Measurements from ENCODE around the gene CACNA1G. TPM values are rescaled to one million over a fixed set of nuclear protein-coding genes. Genes with fewer than 3 reads are reported as not detected.

CACNA1G gene
- total and polyA plus RNA-seq, 8 donors, result 0.50 to 38.2 (median 19.5) TPM

DNA sequence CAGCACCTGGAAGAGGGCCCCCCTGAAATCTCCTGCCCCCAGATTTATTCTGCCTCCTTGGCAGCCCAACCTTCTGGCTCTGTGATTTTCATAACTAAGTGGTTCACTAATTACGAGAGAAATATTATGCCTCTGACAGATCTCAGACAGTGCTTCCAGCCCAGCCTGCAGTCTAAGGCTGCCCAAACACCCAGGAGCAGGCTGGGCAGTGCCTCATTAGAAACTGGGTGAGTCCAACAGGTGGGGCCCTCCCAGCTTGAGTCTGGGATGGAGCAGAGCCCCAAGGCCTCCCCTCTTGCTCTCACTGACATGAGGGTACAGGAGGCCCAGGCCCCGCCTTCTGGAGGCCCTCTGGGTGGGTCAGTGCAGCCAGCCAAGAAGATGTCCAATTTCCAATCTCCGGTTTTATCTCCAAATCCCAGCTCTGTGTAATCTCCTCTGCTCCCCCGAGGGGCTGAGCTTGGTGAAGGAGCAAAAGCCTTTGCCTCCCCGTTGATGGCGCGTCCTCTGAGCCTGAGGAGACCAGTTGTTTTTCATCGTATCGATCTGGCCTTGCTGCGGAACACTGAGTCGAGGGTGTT is 54.0 kb downstream of the CACNA1G start:
- TF ChIP-seq, protein P1, sequence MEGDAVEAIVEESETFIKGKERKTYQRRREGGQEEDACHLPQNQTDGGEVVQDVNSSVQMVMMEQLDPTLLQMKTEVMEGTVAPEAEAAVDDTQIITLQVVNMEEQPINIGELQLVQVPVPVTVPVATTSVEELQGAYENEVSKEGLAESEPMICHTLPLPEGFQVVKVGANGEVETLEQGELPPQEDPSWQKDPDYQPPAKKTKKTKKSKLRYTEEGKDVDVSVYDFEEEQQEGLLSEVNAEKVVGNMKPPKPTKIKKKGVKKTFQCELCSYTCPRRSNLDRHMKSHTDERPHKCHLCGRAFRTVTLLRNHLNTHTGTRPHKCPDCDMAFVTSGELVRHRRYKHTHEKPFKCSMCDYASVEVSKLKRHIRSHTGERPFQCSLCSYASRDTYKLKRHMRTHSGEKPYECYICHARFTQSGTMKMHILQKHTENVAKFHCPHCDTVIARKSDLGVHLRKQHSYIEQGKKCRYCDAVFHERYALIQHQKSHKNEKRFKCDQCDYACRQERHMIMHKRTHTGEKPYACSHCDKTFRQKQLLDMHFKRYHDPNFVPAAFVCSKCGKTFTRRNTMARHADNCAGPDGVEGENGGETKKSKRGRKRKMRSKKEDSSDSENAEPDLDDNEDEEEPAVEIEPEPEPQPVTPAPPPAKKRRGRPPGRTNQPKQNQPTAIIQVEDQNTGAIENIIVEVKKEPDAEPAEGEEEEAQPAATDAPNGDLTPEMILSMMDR (IDR thresholded peaks at IDR 0.05), result no peak
- H3K9me3 ChIP-seq, result no peaks in the 10 kb centered on the region
- no peaks in the 10 kb centered on the region for H3K36me3 ChIP-seq
- H3K4me3 ChIP-seq, result no peak overlapping the region
- DNase-seq (peak in 1 of 4 donors; percentile 47), ATAC-seq (no peak)
- peaks cover 0 to 15% of the 10 kb centered on the region in 2 donors for H3K27me3 ChIP-seq
- intact Hi-C loops (cut with DNase I), result no loop called here
- H3K4me1 ChIP-seq, result peaks cover 0 to 9% of the 10 kb centered on the region in 2 donors
- no peak overlapping the region for H3K27ac ChIP-seq

- DNase-seq (no peak), ATAC-seq (no peak)
- intact Hi-C loops (cut with DNase I), result no loop called here
- Histone ChIP-seq H3K4me3 (no peak overlapping the region), H3K9me3 (no peaks in the 10 kb centered on the region), H3K4me1 (peaks cover 0 to 10% of the 10 kb centered on the region in 2 donors), H3K36me3 (no peaks in the 10 kb centered on the region), H3K27me3 (peaks cover 0 to 13% of the 10 kb centered on the region in 2 donors), H3K27ac (no peak overlapping the region)
- TF ChIP-seq, protein P1 (IDR thresholded peaks at IDR 0.05), result no peak
Observed at GRCh38 chr17:50615828-50616227, 55.3 kb downstream of the CACNA1G start.

- no peak for DNase-seq
- TF ChIP-seq, protein P1 (IDR thresholded peaks at IDR 0.05), result no peak
- Histone ChIP-seq H3K27me3 (peaks cover 0 to 27% of the 10 kb centered on the region in 2 donors), H3K9me3 (no peaks in the 10 kb centered on the region), H3K4me1 (peaks cover 0 to 10% of the 10 kb centered on the region in 2 donors), H3K27ac (no peak overlapping the region), H3K4me3 (no peak overlapping the region), H3K36me3 (no peaks in the 10 kb centered on the region)
- intact Hi-C loops (cut with DNase I), result no loop called here
- ATAC-seq, result peak; percentile 51
Observed at GRCh38 chr17:50618300-50618699, 57.8 kb downstream of the CACNA1G start.

DNA sequence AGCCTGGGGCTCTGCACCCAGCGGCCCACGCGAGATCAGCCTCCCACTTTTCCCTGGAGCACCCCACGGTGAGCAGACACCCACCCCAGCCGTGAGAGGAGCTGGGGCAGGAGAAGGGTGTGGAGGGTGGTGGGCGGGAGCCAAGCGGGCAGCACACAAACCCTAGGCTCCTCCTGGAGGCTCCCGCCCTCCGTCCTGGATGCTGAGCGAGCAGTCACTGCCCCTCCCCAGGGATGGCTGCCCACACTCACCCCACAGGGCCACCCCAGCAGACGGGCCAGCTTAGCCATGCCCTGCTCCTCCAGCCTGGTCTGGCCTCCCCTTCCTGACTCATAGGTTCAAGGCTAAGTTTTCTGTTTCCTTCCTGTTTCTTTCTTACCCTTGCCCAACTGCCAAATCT is 58.4 kb downstream of the CACNA1G start:
- intact Hi-C loops (cut with DNase I), result no loop called here
- ATAC-seq (peak; percentile 51), DNase-seq (no peak)
- Histone ChIP-seq H3K9me3 (no peaks in the 10 kb centered on the region), H3K36me3 (no peaks in the 10 kb centered on the region), H3K4me1 (peaks cover 0 to 10% of the 10 kb centered on the region in 2 donors), H3K4me3 (no peak overlapping the region), H3K27me3 (peaks cover 0 to 26% of the 10 kb centered on the region in 2 donors), H3K27ac (no peak overlapping the region)
- TF ChIP-seq, protein P1 (IDR thresholded peaks at IDR 0.05), result no peak

- no peaks in the 10 kb centered on the region for H3K9me3 ChIP-seq
- intact Hi-C loops (cut with DNase I), result no loop called here
- TF ChIP-seq, protein P1 (IDR thresholded peaks at IDR 0.05), result no peak
- peaks cover 0 to 10% of the 10 kb centered on the region in 2 donors for H3K4me1 ChIP-seq
- peaks cover 0 to 30% of the 10 kb centered on the region in 2 donors for H3K27me3 ChIP-seq
- no peak overlapping the region for H3K4me3 ChIP-seq
- ATAC-seq, result no peak
- peak in 1 of 4 donors; percentile 32 for DNase-seq
- H3K36me3 ChIP-seq, result no peaks in the 10 kb centered on the region
- no peak overlapping the region for H3K27ac ChIP-seq
Observed at GRCh38 chr17:50619489-50619888, 59.0 kb downstream of the CACNA1G start.

All from left lung (tissue), 10 donors.